HEK293T (cell line): ENCODE results near the gene CTSH.

Experiments used
- CTCF ChIA-PET: fragments of 350-600 bp; formaldehyde crosslinking; extraction: SDS; loops from one replicate; lab custom pipeline; 2021; ENCODE audit warnings: antibody characterized with exemption, inconsistent platforms; lab: Yijun Ruan, JAX
- POLR2A ChIA-PET: fragments of 350-600 bp; formaldehyde crosslinking; extraction: SDS; loops from one replicate; lab custom pipeline; 2020; ENCODE audit warnings: antibody characterized with exemption, inconsistent platforms; lab: Yijun Ruan, JAX
- DNase-seq: peaks from one replicate; pipeline ENCODE4 v3.0.0; 2012; ENCODE audit warnings: mixed read lengths; ENCODE audit errors: extremely low spot score
- ARNT ChIP-seq: fragments of 450-650 bp; IDR thresholded peaks from 2 replicates; pipeline ENCODE4 v1.6.1; 2017; ENCODE audit warnings: mild to moderate bottlenecking
- BHLHE40 ChIP-seq: fragments of 450-650 bp; IDR thresholded peaks from 2 replicates; pipeline ENCODE4 v1.6.1; 2016; ENCODE audit warnings: mild to moderate bottlenecking, moderate library complexity, borderline replicate concordance
- CTBP1 ChIP-seq: fragments of 450-650 bp; IDR thresholded peaks from 2 replicates; pipeline ENCODE4 v1.6.1; 2016; ENCODE audit warnings: borderline replicate concordance
- ELF4 ChIP-seq: fragments of 450-650 bp; IDR thresholded peaks from 2 replicates; pipeline ENCODE4 v1.6.1; 2017; ENCODE audit warnings: antibody characterized with exemption
- FOXA1 ChIP-seq: fragments of 450-650 bp; IDR thresholded peaks from 2 replicates; pipeline ENCODE4 v1.6.1; 2016; ENCODE audit warnings: mild to moderate bottlenecking
- FOXK2 ChIP-seq: fragments of 450-650 bp; IDR thresholded peaks from 2 replicates; pipeline ENCODE4 v1.6.1; 2016; ENCODE audit warnings: mild to moderate bottlenecking
- FOXM1 ChIP-seq: fragments of 450-650 bp; IDR thresholded peaks from 2 replicates; pipeline ENCODE4 v1.6.1; 2017; ENCODE audit warnings: mild to moderate bottlenecking, borderline replicate concordance
- HDGF ChIP-seq: fragments of 450-650 bp; IDR thresholded peaks from 2 replicates; pipeline ENCODE4 v1.6.1; 2017; ENCODE audit warnings: antibody characterized with exemption, borderline replicate concordance
- L3MBTL2 ChIP-seq: fragments of 450-650 bp; conservative IDR thresholded peaks from 2 replicates; pipeline ENCODE4 v1.6.1; 2016; ENCODE audit warnings: mild to moderate bottlenecking
- LEF1 ChIP-seq: fragments of 450-650 bp; IDR thresholded peaks from 2 replicates; pipeline ENCODE4 v1.6.1; 2017; ENCODE audit warnings: mild to moderate bottlenecking, borderline replicate concordance
- NFRKB ChIP-seq: fragments of 450-650 bp; IDR thresholded peaks from 2 replicates; pipeline ENCODE4 v1.6.1; 2016; ENCODE audit warnings: mild to moderate bottlenecking, moderate library complexity
- PKNOX1 ChIP-seq: fragments of 450-650 bp; IDR thresholded peaks from 2 replicates; pipeline ENCODE4 v1.6.1; 2016
- SP1 ChIP-seq: fragments of 450-650 bp; IDR thresholded peaks from 2 replicates; pipeline ENCODE4 v1.6.1; 2017
- SUZ12 ChIP-seq: fragments of 450-650 bp; IDR thresholded peaks from 2 replicates; pipeline ENCODE4 v1.6.1; 2016; ENCODE audit warnings: mild to moderate bottlenecking
- TARDBP ChIP-seq: fragments of 450-650 bp; IDR thresholded peaks from 2 replicates; pipeline ENCODE4 v1.6.1; 2016
- ZNF384 ChIP-seq: fragments of 450-650 bp; IDR thresholded peaks from 2 replicates; pipeline ENCODE4 v1.6.1; 2016

CTSH gene

DNA sequence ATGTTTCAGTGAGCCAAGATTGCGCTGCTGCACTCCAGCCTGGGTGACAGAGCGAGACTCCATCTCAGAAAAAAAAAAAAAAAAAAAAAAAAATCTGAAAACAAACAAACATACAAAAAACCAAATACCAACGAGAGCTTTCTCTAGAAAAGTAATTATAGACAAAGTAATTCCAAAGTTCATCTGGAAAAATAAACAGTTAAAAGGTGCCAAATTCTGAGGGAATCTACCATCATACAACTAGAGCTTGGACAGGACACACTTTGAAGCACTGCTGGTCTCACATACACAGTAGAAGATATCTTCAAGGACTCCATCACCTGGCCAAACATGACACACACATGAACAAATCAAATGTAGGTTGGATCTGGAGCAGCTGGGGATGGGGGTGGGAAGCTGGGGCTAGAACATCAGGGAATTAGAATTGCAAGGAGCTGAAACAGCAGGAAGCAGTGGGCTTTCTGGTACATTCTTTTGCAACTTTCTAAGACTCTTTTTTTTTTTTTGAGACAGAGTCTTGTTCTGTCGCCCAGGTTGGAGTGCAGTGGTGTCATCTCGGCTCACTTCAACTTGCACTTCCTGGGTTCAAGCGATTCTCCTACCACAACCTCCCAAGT, 41.1 kb upstream of the CTSH start:
- TF ChIP-seq FOXK2 (no peak), ARNT (no peak), FOXA1 (no peak), SP1 (no peak), SUZ12 (no peak), FOXM1 (no peak), ZNF384 (no peak), PKNOX1 (no peak), TARDBP (no peak), ELF4 (no peak), CTBP1 (no peak), NFRKB (no peak), L3MBTL2 (no peak), LEF1 (no peak)
- CTCF ChIA-PET: interaction anchor here (0.8 kb wide), 1 partner anchor 105 kb away, joined by 3 read pairs; no protein-coding TSS in a partner anchor
- POLR2A ChIA-PET: no interaction called here
- no peak for DNase-seq

- CTCF ChIA-PET: no interaction called here
- TF ChIP-seq FOXM1 (no peak), CTBP1 (no peak), FOXA1 (no peak), ELF4 (no peak), FOXK2 (no peak), PKNOX1 (no peak), ZNF384 (no peak), ARNT (no peak), SUZ12 (no peak), L3MBTL2 (no peak), HDGF (no peak), LEF1 (no peak), TARDBP (no peak), BHLHE40 (no peak), NFRKB (no peak), SP1 (no peak)
- POLR2A ChIA-PET: no interaction called here
- no peak for DNase-seq
Observed at GRCh38 chr15:78984041-78984440, 39.2 kb upstream of the CTSH start.

DNA sequence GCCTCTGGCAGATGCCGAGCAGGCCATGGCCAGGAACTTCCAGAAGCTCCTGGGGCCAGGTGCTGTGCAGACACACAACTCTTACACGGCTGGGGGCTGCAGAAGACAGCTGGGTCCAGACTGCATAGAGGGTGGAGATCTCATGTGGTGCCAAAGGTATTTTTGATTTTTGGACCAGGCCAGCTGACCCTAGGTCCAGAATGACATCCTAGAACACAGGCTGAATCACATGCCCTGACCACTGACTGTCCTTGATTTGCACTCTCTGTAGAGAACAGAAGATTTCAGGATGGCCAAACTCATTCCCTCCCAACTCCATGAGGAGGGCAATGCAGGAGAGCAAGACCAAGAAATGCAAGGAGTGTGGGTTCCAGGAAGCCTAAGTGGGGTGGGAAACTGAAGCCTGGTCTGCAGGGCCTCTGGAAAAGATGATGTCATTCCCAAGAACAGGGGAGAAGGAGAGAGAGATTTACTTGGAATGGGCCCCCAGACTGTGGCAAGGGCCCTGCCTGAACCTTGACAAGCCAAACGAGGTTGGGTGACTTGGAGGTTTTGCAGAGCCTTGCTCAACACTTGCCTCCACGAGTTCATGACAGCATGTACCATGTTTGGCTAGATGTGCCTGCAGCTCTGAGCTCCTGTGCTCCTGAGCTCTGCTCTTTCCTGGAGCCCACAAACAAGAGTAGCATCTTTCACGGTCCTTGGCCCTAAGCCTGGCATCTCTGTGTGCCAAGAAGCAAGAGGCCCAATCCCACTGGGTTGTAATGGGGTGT, 38.5 kb upstream of the CTSH start:
- ChIA-PET CTCF (no interaction called here), POLR2A (no interaction called here)
- DNase-seq: no peak

DNA sequence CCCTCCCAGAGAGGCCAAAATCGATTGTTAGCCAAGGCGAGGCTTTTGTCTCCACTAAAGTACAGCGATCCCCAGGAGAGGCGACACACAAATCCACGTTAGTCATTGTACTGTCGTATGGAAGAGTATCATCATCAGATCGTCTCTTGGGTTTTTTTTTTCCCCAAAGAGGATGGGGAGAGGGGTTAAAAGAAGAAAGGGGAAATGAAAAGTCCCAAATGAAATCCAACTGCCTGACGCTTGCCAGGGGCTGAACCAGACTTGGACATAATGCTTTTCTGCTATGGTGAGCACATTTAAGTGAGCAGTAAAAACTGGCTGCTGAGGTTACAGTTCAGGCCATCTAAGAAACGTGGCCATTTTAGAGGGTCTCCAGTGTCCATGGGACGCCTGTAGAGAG, 37.9 kb upstream of the CTSH start:
- ChIA-PET POLR2A (no interaction called here), CTCF (interaction anchor here (2.0 kb wide), 1 partner anchor 74 kb away, joined by 12 read pairs; no protein-coding TSS in a partner anchor)
- no peak for TF ChIP-seq ELF4
- TF ChIP-seq SUZ12: no peak
- TF ChIP-seq NFRKB: no peak
- no peak for TF ChIP-seq ZNF384
- no peak for TF ChIP-seq ARNT
- no peak for TF ChIP-seq LEF1
- TF ChIP-seq CTBP1: no peak
- TF ChIP-seq BHLHE40: no peak
- no peak for TF ChIP-seq TARDBP
- TF ChIP-seq PKNOX1: no peak
- TF ChIP-seq HDGF: no peak
- TF ChIP-seq FOXK2: no peak
- TF ChIP-seq L3MBTL2: no peak
- no peak for TF ChIP-seq SP1
- TF ChIP-seq FOXA1: no peak
- no peak for TF ChIP-seq FOXM1
- DNase-seq: no peak

More for the DNA sequence above, 38.5 kb upstream of the CTSH start:
- no peak for TF ChIP-seq SP1
- no peak for TF ChIP-seq ZNF384
- TF ChIP-seq CTBP1: no peak
- no peak for TF ChIP-seq SUZ12
- TF ChIP-seq ARNT: no peak
- no peak for TF ChIP-seq TARDBP

- POLR2A ChIA-PET: no interaction called here
- CTCF ChIA-PET: interaction anchor here (0.5 to 2.0 kb wide), 3 partner anchors 30 to 658 kb away, joined by 3 to 12 read pairs (median 4); no protein-coding TSS in a partner anchor
- TF ChIP-seq LEF1 (no peak), HDGF (no peak), SUZ12 (no peak), TARDBP (no peak), ZNF384 (no peak), ARNT (no peak), ELF4 (no peak), BHLHE40 (no peak), NFRKB (no peak), CTBP1 (no peak), FOXA1 (no peak), SP1 (no peak), PKNOX1 (no peak), FOXK2 (no peak), L3MBTL2 (no peak), FOXM1 (no peak)
- no peak for DNase-seq
Observed at GRCh38 chr15:78981532-78982313, 36.9 kb upstream of the CTSH start.
